Measurements from ENCODE around the gene SLC22A23.

Gene SLC22A23

GRCh38 chr6:3233904-3234303 is 222.9 kb downstream of the SLC22A23 start:
- DNase-seq = no peak

DNA sequence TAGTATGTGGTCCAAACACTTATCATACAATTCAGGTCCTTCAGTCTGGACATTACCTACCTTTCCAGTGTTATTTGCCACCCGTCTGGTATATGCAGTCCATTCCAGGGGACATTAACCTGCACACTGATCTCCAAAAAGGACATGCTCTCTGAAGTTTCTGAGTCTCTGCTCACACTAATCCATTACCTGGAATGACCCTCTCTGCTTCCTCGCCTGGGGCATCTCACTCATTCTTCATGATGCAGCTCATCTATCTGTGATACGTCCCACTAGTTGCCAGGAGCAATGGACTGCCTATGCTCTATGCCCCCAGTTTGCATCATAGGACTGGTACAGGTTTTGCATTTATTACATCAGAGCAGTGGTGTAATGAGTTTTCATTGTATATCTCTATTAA is 223.5 kb downstream of the SLC22A23 start:
- DNase-seq = no peak

GRCh38 chr6:3232017-3232945 is 224.6 kb downstream of the SLC22A23 start:
- no peak for DNase-seq

DNA sequence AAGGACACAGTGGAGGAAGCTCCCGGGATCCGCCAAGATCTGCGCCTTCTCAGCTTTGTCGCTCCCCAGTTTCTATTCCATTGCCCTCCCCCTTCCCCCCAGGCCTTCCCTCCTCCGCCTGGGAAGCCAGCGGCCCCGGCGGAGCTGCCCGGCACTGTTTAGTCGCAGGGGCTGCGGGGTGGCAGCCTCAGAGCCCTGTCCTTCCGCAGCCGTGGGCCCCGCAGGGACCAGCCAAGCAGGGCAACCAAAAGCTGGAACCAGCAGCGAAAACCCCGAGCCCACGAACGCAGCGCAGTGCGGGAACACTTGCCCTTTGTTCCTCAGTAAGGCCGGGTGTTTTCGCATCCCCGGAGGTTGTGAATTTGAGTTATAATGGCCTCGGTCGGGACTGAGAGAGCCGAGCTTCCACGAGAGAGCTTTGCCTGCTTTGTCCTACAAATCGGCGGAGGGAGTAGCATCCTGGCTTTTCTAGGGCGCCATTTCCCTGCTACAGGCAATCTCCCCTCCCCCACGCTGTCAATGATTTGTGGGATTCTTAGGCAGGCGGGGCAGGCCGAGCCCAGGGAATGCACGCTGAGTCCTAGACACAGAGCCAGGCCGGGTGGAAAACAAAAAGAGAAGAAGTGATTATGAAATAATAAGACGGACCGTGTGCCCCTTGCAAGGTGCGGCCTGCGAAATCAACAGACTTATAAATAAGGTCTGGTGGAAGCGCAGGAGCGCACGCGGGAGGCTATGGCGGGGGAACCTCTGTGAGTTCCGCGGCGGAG is 225.4 kb downstream of the SLC22A23 start:
- DNase-seq = no peak

- DNase-seq = no peak
Observed at GRCh38 chr6:3230900-3231246, 226.0 kb downstream of the SLC22A23 start.

DNA sequence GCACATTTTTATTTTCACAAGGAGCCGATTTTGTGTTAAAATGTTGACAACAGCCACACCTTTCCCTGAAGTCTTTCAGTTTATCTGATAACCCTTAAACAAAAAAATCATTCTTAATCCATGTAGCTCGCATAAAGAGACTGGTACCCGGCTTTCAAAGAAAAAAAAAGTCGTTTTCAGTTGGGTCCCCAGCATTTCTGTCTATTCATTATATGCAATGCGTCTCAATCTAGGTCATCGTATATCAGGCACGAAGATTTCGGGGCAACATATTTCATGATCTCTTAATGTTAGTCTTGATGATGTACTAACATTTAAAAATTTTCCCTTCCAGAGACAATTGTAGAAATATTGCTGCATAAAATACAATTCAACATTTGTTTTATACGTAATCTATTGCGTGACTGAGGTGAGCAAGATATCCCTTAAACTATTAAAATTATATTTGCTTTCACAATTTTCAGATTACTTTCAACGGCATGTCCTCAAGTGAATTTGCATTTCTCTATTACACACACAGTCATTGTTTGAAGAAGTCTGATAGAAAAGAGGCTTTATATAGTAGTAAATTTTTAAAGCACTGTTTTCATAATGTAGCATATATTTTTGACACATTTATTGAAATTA is 226.5 kb downstream of the SLC22A23 start:
- no peak for DNase-seq

GRCh38 chr6:3229566-3230178 is 227.2 kb downstream of the SLC22A23 start:
- DNase-seq = no peak

- no peak for DNase-seq
Observed at GRCh38 chr6:3228771-3229565, 227.9 kb downstream of the SLC22A23 start.

GRCh38 chr6:3228046-3228671 is 228.7 kb downstream of the SLC22A23 start:
- no peak for DNase-seq

DNA sequence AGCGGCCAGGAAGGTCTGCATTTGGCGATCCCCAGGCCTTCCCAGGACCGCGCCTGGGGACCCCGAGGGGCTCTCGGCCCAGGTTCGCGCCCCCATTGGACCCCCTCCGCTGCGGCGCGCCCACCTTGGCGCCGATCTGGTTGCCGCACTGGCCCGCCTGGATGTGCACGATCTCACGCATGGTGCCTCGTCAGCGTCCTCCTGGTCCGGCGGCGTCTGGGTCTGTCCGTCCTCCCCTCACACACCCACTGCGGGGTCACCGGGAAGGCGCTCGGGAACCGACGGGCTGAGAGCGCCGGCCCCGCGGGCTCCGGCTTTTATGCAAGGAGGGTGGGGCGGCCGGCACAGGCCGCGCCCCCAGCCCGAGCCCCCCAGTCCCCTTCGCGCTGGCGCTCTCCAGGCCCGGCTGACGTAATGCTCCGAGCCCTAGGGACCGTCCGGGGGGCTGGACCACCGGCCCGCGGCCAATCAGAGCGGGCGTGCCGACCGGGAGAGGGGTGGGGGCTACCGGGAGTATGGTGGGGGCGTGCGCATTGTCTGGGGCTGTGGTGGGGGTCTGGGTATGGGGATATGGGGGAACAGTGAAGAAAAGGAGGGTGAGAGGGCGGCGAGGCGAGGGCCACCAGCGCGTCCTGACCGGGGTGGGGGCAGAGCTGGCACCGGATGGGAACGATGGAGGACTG is 229.3 kb downstream of the SLC22A23 start, which contains the start of gene TUBB2B:
TSS of gene TUBB2B (minus strand) at position 291 of the 683 bp plus-strand sequence. CDS start at position 181, 110 bp downstream.
- DNase-seq = no peak

DNA sequence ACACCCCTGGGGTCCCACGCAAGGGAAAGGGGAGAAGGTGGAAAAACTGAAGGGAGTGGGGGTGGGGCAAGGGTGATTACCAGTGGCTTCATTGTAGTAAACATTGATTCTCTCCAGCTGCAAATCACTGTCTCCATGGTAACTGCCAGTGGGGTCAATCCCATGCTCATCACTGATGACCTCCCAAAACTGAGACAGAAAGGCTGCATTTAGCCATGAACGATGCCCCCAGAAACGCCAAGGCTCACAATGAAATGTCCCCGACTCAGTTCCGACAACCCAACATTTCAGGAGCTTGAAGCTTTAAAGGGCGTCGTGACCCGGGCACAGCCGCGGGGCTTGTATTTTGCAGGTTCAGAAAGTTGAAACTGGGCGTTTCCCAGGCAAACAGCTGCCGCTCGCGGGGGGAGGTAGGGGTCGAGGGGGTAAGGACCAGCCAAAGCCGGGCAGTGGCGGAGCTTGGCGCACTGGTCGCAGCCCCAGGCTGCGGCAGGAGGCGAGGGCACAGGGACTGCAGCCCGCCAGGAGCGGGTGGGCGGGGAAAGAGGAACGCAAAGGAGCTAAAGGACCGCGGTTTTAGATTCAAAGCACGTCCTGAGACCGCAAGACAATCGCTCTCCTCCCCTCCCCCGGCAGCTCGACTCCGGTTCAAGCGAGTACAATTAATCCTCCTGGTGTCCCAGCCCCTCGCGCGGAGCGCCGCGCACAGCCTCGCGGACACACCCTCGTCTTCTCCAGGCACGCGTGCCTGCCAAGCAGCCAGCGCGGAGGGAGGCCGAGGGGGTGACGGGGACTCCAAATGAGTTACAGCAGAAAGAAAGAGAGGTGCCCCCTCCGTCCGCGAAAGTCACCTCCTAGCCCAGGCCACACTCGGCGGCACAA is 230.1 kb downstream of the SLC22A23 start:
- DNase-seq = no peak

DNA sequence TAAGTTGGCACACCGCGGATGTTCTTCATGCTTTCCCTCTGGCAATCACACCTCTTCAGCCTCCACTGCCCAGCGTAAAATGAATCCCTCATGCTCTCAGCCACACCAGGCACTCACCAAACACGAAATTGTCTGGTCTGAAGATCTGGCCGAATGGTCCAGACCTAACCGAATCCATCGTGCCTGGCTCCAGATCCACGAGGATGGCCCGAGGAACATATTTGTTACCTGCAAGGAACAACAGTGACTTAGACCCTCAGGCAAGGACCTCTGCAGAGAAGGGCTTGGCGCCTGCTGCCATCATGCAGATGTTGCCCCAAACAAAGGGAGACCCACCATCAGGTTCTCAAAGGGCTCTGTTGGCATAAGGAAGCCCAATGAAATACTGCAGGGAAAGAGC is 230.8 kb downstream of the SLC22A23 start:
- no peak for DNase-seq

- no peak for DNase-seq
Observed at GRCh38 chr6:3222506-3223038, 234.3 kb downstream of the SLC22A23 start.

DNA sequence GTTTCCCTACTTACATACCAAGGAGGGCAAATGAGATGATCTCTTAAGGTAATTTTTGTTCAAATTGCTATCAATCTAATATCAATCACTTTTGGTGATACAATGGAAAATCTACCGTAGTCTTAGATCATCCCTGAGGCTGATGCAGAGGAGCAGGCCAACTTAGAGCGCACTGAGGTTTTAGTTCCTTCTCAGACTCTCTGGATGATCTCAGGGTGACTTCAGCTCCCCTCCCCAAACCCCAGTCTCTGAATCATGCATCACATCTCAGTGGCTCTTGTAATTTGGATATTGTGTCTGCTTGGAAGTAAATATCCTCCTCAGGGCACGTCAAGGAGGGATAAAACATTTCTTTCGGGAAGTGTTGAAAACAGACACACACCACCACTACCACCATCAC is 235.3 kb downstream of the SLC22A23 start:
- DNase-seq = no peak

DNA sequence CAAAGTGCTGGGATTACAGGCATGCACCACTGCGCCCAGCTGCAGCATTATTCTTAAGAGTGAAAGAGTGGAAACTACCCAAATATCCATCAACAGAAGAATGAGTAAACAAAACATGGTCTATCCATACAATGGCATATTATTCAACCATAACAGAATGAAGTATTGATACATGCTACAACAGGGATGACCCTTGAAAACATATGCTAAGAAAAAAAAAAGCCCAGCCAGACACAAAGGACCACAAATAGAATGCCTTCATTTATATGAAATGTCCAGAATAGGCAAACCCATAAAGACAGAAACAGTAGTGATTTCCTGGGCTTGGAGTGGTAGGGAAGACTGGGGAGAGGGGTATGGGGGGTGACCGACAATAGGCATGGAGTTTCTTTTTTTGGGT is 236.5 kb downstream of the SLC22A23 start:
- DNase-seq = no peak

All from activated gamma-delta T cell (primary cell).